PC-9 (cell line): ENCODE measurements around the gene N4BP2L1.

Experiments
- CTCF ChIP-seq: fragments of 200-600 bp; sonication (generic); conservative IDR thresholded peaks from 2 replicates; pipeline ENCODE4 v1.6.1; 2017; ENCODE audit warnings: mixed run types, antibody characterized with exemption, mild to moderate bottlenecking, moderate library complexity
- EZH2 ChIP-seq: fragments of 200-600 bp; sonication (generic); IDR thresholded peaks from 2 replicates; pipeline ENCODE4 v1.8.0; 2017; ENCODE audit warnings: antibody characterized with exemption, low read depth

- TF ChIP-seq EZH2 (no peak), CTCF (no peak)
Observed at GRCh38 chr13:32476021-32476731, 48.2 kb upstream of the N4BP2L1 start.
